ENCODE results near the gene B3GAT1.

B3GAT1 gene

GRCh38 chr11:134390706-134391569 lies 21.1 kb downstream of the B3GAT1 start:
- no peak for DNase-seq (ENCODE audit: low read depth in 2 of 2)

- DNase-seq (ENCODE audit: low read depth in 2 of 2): no peak
Measured at GRCh38 chr11:134389464-134390180, 22.4 kb downstream of the B3GAT1 start.

- no peak for DNase-seq (ENCODE audit: low read depth in 2 of 2)
Measured at GRCh38 chr11:134388590-134388989, 23.5 kb downstream of the B3GAT1 start.

- no peak for DNase-seq (ENCODE audit: low read depth in 2 of 2)
Measured at GRCh38 chr11:134387501-134387900, 24.5 kb downstream of the B3GAT1 start.

GRCh38 chr11:134386945-134387344 lies 25.1 kb downstream of the B3GAT1 start:
- no peak for DNase-seq (ENCODE audit: low read depth in 2 of 2)

- DNase-seq (ENCODE audit: low read depth in 2 of 2): no peak
Measured at GRCh38 chr11:134385774-134386565, 26.1 kb downstream of the B3GAT1 start.

GRCh38 chr11:134385171-134385570 lies 26.9 kb downstream of the B3GAT1 start:
- DNase-seq (ENCODE audit: low read depth in 2 of 2): no peak

DNA sequence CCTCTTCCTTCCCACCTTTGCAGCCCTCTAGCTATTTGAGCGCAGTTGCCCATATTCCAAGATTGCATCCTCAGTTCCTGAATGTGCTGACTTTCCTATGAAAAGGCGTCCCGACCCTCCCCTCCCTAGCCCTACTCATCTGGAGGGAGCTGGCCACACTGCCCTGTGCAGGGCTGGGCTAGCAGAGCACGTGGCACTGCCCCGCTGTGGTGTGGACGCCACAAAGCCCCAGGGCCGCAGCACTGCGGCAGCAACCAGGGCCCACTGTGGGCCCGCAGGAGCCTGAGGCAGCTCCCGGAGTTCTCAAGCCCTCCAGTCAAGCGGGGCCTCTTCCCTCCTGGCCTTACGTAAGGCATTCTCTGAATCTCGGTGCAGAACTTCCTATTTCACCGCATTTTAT lies 27.6 kb downstream of the B3GAT1 start:
- DNase-seq (ENCODE audit: low read depth in 2 of 2): no peak

GRCh38 chr11:134383576-134384221 lies 28.3 kb downstream of the B3GAT1 start:
- no peak for DNase-seq (ENCODE audit: low read depth in 2 of 2)

GRCh38 chr11:134382830-134383229 lies 29.2 kb downstream of the B3GAT1 start:
- no peak for DNase-seq (ENCODE audit: low read depth in 2 of 2)

DNA sequence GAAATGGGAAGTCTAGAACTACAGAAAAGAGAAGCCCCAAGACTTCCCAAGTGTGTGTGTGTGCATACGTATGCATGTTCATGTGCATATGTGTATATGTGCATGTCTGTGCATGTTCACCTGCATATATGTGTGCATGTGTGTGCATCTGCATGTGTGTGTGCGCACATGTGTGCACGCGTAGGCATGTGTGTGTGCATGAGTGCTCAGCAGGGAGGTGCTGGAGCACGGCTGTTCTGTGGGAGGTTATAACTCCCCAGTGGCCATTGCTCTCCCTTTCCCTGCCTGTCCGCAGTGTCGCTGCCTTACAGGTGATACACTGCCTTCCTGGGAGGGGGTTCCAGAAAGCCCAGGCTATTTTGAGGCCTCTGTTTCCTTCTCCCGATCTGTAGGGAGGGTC lies 29.8 kb downstream of the B3GAT1 start:
- DNase-seq (ENCODE audit: low read depth in 2 of 2): no peak

DNA sequence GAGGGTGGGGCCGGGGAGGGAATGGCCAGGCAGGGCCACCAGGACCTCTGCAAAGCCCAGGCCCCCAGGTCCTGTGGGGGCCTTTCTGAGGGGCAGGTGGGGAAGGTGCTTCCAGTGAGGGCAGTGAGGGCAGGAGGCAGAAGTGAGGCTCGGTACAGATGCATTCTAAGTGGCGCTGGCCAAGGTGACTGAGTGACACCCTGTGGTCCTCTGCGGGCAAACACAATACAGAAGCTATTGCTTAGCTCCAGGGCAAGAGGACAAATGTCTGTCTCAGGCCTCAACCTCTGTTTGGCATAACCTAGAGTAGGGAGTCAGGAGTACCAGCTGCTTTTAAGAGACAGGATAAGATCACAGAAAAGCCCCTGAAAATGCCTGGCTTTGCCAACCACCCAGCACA lies 31.3 kb downstream of the B3GAT1 start:
- no peak for DNase-seq (ENCODE audit: low read depth in 2 of 2)

DNA sequence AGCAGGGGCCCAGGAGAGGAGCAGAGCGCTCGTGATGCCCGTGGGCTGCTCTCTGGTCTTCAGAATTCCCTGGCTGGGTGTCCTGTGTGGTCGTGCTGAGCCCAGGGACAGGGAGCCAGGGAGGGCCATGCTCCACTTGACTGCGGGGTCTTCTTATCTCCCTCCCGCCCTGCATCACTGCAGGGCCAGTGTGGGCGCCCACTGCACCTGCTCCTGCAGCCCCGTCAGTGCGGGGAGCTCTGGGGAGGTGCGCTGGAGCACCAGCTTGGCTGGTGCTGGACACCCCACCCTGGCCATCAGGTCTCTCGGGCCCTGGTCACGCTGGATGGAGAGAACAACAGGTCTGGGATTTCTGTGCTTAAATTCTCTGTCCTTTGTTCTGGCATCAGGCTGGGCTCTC lies 31.8 kb downstream of the B3GAT1 start:
- DNase-seq (ENCODE audit: low read depth in 2 of 2): no peak

DNA sequence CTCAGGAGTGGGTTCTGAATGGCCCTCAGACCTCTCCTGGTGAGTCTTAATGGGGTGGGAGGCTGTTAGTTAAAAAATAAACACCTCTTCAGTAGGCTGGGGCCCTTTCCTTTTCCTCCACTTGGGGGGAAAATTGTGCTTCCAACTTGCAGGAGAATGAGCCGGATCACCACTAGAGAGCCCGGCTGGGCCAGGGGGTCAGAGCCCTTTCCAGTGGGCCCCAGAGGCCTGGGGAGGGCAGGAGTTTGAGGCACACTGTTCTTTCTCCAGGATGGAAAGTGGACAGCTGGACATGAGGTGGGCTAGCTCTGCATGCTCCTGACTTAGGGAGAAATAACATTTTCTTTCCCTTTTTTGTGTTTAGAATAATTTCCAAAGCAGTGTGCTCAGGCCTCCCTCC lies 32.8 kb downstream of the B3GAT1 start:
- DNase-seq (ENCODE audit: low read depth in 2 of 2): no peak

GRCh38 chr11:134377876-134378275 lies 34.2 kb downstream of the B3GAT1 start:
- DNase-seq (ENCODE audit: low read depth in 2 of 2): no peak

DNA sequence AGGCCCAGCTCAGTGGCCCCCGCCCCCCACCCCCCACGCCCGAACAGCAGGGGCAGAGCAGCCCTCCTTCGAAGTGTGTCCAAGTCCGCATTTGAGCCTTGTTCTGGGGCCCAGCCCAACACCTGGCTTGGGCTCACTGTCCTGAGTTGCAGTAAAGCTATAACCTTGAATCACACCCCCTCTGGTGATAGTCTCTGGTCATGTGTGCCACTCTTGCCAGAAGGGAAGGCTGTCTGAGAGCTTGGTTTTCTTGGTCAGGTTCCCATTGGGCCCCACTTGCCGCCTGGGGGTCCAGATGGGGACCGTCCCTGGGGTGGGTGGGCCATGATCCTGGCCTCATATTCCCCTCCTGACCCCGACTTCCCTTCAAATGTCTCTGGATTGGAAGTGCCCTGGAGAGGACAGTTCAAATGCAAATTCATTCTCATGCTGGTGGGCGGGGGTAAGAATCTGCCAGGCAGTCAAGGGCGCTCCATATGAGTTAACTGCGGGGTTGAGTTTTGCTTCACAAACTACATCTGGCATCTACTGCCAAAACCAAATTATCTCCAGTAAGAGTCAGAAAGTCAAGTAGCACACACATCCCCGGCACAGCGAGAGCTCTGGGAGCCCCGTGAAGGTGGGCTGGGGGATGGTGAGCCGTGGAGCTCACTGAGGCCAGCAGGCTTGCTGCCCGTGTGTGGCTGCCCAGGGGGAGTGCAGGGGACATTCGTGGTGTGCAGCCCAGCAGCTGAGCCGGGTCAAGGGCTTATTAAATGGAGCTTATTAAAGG lies 35.7 kb downstream of the B3GAT1 start:
- DNase-seq (ENCODE audit: low read depth in 2 of 2): no peak

DNA sequence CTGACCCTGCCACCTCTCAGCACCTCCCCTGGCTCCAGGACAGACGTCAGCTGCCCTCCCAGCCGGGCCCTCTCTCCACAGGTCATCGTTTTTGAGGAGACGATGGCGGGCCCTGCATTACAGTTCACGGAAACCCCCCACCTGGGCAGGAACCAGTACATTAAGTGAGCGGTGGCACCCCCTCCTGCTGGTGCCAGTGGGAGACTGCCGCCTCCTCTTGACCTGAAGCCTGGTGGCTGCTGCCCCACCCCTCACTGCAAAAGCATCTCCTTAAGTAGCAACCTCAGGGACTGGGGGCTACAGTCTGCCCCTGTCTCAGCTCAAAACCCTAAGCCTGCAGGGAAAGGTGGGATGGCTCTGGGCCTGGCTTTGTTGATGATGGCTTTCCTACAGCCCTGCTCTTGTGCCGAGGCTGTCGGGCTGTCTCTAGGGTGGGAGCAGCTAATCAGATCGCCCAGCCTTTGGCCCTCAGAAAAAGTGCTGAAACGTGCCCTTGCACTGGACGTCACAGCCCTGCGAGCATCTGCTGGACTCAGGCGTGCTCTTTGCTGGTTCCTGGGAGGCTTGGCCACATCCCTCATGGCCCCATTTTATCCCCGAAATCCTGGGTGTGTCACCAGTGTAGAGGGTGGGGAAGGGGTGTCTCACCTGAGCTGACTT lies 37.0 kb downstream of the B3GAT1 start:
- no peak for DNase-seq (ENCODE audit: low read depth in 2 of 2)

DNA sequence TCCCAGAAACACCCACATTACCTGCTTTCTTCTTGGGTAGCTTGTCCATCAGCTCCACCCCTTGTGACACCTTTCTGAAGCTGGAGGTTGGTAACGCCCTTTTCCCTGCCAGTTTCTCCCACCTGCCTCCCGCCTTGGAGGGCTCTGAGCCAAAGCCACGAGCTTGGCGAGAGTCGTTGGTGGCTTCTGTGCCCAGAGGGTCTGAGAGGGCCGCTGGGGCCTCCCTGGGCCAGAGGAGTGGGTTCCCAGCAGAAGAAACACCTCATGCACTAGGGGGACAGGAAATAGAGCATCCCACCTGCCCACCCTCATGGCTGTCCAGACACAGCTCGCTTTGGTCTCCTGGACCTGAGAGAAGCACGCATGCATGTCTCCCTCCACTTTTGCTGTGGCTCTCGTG lies 37.9 kb downstream of the B3GAT1 start:
- no peak for DNase-seq (ENCODE audit: low read depth in 2 of 2)

DNA sequence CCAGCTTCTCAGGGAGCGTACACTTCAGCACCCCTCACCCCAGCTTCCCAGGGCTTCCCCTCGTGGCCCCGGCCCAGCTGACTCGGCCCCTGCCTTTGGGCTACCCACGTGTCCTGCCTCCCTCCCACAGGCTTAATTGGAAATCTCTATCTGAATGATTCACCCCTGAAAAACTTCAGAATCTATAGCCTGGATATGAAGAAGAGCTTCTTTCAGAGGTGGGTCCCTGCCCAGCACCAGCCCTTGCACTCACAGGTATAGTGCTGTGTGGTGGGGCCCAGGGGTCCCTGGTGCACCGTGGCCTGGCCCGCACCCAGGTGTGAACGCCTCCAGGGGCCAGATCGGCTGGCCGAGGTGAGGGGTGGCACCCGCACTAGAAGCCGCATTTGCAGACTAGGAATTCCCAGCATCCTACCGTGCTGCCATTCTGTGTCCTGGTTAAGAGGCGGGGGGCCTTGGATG lies 38.4 kb downstream of the B3GAT1 start:
- DNase-seq (ENCODE audit: low read depth in 2 of 2): no peak

DNA sequence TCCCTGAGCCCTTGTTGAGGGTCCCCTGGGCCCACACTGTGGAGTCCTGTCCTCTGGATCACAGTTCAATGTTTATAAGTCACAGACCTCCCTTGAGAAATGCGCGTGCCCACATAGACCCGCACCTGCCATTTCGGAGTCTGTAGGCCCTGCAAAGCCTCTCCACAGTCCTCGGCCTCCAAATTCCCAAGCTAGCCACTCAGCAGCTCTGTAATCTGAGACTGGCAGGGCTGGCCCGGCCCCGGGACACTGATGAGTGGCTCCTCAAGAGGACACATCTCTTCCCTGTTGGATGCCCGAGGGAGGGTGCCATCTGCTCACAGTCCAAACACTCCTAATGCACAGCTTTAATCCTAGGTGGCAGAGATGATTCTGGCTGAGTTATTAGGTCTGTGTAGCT lies 39.1 kb downstream of the B3GAT1 start:
- no peak for DNase-seq (ENCODE audit: low read depth in 2 of 2)
